HG03469 (cell line): ENCODE data around the gene HHAT.

Experiments
- ATAC-seq: cut with Tn5 transposase; IDR thresholded peaks from one replicate; pipeline ENCODE4 v1.9.1; 2021; ENCODE audit warnings: mild to moderate bottlenecking, moderate library complexity, moderate number of reproducible peaks; ENCODE audit not compliant: unreplicated experiment

Gene HHAT

DNA sequence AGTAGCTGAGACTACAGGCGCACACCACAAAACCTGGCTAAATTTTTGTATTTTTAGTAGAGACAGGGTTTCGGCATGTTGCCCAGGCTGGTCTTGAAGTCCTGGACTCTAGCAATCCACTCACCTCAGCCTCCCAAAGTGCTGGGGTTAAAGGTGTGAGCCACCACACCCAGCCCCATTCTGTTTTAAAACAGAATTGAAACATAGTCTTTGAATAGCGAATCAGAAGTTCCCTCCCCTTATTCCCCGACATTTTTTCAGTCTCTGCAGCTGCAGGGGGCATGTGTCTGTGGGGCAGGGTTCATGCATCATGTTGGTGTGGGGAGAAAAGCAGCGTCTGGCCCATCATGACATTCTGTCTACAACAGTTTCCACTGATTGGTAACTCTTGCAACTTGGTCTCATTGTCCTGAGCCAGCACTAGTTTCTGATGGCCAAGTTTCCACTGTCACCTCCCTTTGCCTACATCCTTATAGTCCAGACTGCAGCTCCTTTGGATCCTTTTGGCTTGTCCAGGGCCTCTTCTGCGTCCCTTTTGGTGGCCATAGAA, 15.6 kb upstream of the HHAT start:
- no peak for ATAC-seq

DNA sequence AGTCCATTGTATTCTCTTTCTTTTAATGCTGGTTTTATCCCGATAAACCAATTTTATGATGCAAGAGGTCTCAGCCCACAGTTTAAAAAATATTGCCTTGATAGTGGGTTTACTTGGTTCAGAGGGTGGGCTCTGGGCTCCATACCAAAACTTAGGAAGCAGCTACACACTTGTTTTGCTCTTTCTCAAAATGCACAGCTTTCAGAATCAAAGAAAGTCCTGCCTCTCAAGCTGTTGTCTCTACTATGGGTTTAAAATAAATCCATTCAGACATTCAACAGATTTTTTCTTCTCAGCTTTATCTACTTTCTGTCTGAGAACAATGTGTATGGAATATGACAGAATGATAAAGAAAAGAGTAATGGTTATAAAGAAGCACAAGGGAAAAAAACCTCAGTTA, 14.8 kb upstream of the HHAT start:
- ATAC-seq = no peak

DNA sequence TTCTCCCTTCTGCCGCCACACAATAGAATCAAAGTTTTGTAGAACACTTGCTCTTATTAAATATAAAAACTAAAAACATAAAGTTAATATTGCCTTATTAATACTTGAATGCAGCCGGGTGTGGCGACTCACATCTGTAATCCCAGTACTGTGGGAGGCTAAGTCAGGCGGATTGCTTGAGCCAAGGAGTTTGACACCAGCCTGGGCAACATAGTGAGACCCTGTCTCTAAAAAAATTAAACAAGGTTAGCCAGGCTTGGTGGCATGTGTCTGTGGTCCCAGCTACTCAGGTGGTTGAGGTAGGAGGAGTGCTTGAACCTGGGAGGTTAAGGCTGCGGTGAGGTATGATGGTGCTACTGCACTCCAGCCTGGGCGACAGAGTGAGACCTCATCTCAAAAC, 13.2 kb upstream of the HHAT start:
- ATAC-seq = no peak

DNA sequence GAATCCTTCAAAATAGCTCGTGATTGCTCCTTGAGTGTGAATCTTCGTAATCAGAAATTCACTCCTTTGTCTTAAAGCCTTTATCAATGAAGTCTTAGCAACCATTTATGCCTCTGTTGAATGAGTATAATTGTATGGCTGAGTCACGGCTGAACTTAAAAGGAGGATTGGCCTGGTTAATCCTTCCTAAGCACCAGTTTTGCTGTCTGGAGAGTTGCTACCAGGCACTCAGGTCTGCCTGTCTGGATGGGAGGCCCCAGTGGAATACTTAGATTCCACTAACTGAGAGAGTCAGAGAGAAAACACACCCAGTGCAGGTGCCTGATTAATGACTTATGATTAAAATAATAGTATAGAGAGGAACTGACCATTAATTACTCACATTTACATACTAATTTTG, 7.6 kb upstream of the HHAT start:
- ATAC-seq = no peak

DNA sequence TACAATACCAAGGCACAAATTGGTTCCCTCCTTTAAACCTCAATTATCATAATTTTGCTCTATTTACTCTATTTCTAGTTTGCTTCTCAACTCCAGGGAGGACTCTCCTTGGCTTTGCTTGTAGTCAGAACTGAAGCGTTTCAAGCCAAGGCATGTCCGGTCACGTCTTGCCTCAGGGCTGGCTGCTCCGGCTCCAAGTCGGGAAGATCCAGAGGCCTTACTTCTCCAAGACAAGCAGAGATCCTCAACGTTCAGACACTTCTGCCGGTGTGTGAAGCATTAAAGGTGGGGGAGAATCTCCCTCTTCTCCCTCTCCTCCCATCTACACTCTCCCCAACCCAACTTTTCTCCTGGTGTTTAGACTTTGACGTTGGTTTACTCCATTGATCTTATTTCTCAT, 7.2 kb upstream of the HHAT start:
- ATAC-seq = no peak

DNA sequence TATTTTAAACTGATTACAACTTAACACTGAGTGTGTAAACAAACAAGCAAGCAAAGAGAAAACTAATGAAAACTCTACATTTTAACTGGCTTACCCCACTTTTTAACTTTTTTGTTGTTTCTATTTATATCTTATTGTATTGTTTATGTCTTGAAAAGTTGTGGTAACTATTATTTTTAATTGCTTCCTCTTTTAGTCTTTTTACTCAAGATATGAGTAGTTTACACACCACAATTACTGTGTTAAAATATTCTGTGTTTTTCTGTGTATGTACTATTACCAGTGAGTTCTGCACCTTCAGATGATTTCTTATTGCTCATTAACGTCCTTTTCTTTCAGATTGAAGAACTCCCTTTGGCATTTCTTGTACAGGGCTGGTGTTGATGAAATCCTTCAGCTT, 4.7 kb upstream of the HHAT start:
- no peak for ATAC-seq

DNA sequence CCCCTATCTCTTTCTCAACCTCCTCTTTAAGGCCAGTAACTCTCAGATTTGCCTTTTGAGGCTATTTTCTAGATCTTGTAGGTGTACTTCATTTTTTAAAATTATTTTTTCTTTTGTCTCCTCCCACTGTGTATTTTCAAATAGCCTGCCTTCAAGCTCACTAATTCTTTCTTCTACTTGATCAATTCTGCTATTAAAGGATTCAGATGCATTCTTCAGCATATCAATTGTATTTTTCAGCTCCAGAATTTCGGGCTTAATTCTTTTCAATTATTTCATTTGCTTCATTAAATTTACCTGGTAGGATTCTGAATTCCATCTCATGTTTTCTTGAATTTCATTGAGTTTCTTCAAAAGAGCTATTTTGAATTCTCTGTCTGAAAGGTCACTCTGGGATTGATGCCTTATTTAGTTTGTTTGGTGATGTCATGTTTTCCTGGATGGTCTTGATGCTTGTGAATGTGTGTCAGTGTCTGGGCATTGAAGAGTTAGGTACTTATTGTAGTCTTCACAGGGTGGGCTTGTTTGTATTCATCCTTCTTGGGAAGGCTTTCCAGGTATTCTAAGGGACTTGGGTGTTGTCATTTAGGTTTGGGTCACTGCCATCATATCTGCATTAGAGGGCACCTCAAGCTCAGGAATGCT, 3.6 kb upstream of the HHAT start:
- ATAC-seq = no peak

DNA sequence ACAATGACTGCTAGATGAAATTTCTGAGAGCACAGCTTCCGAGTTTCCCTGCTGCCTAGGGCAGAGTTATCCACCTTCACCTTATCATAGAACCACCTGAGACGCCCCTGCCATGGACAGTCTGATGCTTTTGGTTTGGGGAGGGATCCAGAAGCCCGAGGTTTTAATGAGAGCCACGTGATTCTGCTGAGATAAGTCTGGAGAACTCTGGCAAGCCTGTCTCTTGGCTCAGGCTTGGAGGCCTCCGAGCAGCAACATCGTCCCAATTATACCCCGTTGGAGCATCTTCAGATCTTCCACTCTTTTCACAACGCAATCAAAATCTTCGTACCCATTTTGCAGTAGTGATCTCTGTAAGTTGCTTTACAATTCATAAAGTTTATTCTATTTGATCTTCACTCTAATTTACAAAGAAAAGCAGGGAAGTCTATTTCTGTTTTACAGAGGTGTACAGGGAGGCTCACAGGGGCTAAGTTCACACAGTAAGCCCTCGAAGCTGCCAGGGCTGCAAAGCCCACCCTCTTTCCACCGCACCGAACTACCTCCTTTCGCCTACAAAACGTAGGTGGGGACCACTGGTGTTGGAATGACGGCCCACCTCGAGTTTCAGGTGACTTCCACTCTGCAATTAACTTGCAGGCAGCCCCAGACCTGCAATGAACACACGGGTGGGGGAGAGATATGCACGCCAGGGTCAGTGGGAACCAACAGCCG, 513 bp upstream of the HHAT start:
- ATAC-seq = no peak

DNA sequence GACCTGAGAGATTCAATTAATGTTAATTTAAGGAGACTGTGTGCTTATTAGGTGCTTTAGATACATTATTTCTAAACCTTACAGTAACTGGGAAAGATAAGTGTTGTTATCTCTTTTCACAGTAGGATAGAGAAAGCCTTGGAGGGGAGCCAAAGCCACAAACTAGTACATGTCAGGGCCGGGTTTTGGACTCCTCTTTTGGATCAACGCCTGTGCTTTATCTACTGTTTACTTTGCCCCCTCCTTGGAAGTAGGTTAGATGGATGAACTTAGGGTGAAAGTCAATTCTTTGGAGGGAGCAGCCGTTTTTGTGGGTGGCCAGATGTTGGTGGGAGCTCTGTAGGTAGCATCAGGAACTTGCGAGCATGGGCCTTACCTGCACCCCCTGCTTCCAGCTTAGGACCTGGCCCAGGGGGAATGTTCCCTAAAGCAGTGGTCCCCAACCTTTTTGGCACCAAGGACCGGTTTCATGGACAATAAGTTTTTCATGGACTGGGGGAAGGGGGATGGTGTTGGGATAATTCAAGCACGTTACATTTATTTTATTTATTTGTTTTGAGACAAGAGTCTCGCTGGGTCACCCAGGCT, 1.7 kb downstream of the HHAT start:
- ATAC-seq = no peak

DNA sequence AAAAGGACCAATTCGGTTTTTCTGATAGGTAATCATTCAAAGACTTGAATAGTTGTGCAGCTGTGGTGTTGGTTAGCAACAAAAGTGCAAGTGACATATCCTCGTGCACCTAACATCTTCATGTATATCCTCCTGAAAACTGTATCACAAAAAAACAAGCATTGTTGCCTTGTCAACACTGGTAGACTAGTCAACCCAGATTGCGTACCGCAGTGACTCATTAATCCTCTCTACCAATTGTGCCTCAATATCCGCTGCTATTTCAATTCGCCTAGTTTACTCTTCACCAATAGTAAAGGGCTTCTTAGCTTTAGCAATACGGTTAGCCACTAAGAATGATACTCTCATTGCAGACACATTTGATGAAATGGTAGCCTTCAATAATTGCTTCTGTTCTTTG, 3.5 kb downstream of the HHAT start:
- no peak for ATAC-seq

DNA sequence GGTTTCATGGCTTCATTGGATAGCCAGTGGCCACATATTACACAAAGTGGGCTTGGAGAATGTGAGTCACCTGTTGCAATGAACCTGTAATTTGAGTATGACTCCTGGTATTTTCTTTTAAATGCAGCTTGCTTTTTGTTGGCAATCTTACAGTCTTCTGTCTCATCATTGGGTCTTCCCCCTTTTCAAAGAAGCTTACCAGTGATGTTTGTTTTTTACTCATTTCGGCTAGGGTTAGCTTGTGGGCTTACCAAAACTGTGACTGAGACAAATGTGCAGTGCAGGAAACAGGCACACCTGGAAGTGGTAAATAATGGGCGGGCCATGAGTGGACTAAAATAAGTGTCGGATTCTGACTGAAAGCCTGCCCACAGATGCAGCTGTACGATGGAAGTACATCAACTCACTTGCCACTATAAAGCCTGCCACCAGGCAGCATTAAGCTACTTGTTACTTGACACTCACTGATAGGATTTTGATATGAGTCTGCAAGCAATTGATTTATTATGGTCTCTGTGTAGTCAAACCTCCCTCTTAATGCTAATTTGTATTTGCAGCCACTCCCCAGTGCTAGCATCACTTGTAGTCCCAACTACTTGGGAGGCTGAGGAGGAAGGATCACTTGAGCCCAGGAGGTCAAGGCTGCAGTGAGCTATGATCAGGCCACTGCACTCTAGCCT, 4.2 kb downstream of the HHAT start:
- ATAC-seq = peak; percentile 78

DNA sequence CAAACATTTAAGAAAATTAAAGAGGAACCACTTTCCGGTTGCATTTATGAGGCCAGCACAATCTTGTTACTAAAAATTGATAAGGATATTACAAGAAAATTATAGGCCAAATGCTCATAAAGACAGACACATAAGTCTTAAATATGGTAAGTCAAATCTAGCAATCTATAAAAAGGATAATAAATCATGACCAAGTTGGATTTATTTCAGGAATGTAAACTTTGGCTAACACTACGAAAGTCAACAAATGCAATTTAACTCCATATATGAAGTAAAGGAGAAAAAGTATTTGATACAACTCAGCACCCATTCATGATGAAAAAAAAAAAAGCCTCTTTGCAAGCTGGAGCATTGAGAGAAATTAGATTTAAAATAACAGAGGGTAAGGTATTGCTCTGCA, 6.3 kb downstream of the HHAT start:
- no peak for ATAC-seq

DNA sequence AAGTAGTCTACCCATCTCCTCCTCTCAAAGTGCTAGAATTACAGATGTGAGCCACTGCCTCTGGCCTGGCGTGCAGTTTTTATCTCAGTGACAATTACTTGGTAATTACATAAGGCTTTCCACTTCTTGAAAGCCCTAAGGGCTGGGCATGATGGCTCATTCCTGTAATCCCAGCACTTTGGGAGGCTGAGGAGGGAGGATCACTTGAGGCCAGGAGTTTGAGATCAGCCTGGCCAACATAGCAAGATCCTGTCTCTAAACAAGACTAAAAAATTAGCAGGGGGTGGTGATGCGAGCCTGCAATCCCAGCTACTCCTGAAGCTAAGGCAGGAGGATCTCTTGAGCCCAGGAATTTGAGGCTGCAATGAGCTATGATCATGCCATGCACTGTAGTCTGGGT, 7.7 kb downstream of the HHAT start:
- ATAC-seq = no peak

DNA sequence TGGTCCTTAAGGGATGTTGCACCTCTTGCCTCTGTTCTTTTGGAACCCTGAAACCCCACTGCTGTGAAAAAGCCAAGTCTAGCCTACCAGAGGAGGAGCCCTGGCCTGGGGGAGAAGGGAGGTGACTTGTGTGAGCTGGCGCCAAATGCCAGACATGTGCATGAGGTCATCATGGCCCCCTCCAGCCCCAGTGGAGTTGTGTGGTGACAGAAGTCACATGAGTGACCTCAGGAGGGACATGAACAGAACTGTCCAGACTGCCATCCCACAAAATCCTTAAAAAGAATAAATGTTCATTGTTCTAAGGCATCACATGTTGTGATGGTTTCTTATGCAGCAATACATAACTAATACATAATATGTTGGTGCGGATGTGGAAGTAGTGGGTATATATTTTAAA, 10.8 kb downstream of the HHAT start:
- ATAC-seq = no peak

DNA sequence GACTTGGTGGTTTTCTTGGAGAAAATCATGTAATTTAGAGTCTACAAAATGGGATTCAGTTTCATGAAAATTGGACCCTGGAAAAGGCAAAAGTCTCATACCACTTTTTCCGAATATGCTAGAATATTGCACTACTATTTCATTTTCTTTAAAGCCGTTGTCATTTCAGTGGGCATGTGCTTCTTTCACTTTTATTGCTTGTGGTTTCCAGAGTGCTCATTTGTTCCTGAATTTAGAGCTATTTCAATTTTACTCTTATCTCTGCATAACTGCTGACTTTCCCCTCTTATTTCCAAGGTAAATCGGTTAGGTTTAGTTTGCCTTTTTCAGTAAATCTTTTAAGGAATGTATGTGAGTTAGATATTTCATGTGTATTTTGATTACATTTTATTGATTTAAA, 11.6 kb downstream of the HHAT start:
- no peak for ATAC-seq

DNA sequence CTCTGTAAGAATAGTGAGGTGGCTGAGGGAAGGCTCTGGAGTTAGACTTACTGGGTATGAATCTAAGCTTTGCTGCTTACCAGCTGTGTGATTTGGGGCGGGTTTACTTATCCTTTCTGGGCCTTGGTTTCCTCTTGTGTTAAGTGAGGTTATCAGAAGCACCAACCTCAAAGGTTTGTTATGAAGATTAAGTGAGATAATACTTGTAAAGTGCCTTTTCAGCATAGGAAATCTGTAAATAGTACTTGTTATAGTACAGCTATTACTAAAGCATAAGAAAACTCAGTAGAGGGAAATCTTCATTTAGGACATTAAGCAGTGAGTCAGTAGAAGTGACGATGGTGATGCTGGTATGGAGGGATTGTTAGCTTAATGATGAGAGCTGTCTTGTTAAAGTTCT, 12.1 kb downstream of the HHAT start:
- no peak for ATAC-seq

DNA sequence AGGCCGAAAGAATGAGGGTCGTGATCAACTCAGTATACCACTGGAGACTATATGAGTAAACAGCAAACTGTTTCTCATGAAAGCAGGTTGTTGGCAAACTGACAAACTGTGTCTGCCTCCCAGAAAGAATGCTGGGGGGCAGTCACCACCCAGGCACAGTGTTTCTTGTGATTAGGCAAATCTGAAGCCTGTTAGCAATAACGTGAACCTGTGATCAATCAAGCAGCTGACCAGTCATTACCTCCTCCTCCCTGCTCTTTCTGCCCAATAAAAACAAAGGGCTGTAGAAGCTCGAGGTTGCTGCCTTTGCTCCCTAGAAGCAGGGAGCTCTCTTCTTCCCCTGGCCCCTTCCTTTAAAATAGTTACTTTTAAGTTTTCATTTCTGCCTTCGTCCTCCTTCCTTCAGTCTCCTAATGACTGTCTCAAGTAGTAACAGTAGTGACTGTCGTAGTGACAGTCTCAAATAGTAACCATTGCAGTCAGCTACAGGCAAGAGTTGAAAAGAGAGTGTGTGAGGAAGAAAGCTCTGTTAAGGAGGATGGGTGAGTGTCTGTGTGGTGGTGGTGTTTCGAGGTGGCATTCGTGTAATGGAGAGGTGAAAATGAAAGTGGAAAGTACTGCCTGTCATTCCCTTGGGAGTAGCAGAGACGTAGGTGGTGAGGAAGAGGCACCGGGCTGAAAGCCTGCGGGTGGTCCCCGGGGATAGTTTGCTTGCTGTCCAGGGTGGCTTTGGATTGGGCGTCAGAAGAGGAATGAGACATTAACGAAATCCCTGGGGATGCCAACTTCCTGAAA, 14.5 kb downstream of the HHAT start:
- peak; percentile 38 for ATAC-seq

DNA sequence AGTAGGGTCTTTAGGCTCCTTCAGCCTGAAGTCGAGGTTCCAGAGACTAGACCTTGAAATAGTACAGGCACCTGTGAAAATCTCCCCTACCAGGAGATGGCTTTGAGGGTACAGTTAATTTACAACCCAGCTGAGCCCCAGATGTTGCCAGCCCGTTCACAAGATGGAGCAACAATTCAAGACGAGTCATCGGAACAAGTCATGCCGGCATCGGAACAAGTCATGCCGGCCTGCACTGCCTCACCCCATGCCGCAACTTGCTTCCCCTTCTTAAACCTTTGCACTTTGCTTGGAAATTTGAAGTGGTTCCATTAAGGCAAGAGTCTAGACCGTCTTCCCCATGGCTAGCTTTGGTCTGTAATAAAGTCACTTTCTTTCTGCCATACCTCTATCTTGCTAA, 16.0 kb downstream of the HHAT start:
- no peak for ATAC-seq

DNA sequence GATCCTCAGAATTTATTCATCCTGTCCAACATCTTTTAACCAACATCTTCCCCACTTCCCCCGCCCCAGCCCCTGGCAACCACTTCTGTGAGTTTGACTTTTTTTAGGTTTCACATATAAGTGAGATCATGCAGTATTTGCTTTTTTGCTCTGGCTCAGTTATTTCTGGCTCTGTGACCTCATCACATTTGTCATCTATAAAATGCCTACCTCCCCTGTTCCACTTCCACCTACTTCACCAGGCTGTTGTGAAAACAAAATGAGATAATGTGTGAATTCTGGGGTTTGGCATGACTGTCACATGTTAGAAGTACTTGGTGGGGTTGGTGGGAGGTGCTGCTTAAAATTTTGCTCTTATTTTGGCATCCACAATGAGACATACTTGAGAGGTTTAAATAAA, 18.4 kb downstream of the HHAT start:
- peak; percentile 51 for ATAC-seq

DNA sequence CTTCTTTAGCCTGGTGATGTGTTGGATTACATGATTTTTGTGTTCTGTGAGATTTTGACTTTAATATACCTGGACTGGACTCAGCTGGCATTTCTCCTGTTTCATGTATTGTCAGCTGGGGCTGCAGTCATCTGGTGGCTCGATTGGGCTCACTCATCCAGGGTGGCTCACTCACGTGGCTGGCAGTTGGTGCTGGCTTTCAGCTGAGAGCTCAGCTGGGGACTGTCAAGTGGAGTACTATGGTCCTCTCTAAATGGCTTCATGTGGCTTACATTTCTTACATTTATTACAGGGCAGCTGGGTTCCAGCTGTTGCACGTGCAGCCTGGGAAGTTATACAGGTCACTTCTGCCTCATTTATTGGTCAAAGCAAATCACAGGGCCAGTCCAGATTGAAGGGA, 22.8 kb downstream of the HHAT start:
- no peak for ATAC-seq

DNA sequence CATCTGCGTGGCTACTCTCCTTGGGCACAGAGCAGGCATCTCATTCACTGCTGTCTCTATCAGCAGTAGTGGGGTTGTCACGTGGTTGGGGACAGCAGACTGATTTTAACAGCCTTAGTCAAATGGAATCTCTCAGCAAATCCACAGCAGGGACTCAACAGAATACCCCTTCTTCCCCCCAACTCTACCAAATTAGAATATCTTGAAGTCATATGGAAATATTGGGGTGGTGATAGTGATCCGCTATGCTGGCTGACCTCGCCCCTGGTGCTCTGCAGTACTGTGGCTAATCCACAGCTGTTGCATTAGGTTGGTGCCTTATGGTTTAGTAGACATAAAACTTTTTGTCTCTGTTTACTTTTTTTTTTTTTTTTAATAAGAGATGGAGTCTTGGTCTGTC, 23.9 kb downstream of the HHAT start:
- no peak for ATAC-seq
